NT2/D1 (cell line): ENCODE measurements around the gene APC.

ENCODE experiments used
- SUZ12 ChIP-seq: IDR thresholded peaks from 2 replicates; pipeline ENCODE4 v1.6.1; 2011; ENCODE audit not compliant: insufficient read length, insufficient read depth; ENCODE audit errors: extremely low read depth
- YY1 ChIP-seq: IDR thresholded peaks from 2 replicates; pipeline ENCODE4 v1.6.1; 2011; ENCODE audit not compliant: insufficient read length, insufficient read depth
- ZNF274 ChIP-seq: IDR thresholded peaks from 2 replicates; pipeline ENCODE4 v1.6.1; 2011; ENCODE audit warnings: mild to moderate bottlenecking, low read depth, low read length

DNA sequence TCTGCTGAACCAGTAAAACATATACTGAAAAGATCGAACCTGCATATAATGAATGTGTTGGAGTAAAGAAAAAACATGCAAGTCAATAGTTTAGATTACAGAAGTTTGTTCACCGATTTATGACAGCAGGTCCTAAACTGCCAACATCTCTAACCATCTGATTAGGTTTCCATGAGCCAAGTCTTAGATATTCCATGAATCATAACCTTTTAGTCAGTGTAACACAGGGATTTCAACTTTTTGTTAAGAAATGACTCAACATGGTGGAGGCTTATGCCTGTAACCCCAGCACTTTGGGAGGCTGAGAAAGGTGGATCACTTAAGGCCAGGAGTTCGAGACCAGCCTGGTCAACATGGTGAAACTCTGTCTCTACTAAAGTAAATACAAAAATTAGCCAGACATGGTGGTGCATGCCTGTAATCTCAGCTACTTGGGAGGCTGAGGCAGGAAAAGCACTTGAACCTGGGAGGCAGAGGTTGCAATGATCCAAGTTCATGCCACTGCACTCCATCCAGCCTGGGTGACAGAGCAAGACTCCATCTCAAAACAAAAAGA lies 38.7 kb downstream of the APC start:
- TF ChIP-seq YY1 (no peak), ZNF274 (no peak), SUZ12 (no peak)
